HG03103 (cell line): Measurements from ENCODE around the gene USP34.

Experiments used
- ATAC-seq: cut with Tn5 transposase; IDR thresholded peaks from one replicate; pipeline ENCODE4 v1.9.1; 2021; ENCODE audit warnings: low read depth; ENCODE audit not compliant: unreplicated experiment

The USP34 gene

DNA sequence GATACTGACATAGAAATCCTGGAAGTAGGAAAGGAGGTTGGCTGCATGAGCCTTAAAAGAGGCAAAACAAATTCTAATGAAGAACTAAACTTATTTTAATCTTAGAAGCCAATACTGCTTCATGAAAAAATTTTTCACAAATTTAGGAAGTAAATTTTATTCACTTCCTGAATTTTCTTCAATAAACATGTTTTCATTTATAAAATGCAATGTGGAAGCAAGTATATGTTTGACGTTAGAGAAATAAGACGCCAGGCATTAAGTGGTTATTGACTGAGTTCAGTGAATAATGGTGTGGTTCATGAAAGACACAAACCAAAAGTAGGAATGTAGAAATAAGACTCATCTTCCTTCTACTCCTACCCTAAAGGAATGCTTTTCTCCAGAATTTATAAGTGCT lies 136.4 kb downstream of the USP34 start:
- no peak for ATAC-seq

DNA sequence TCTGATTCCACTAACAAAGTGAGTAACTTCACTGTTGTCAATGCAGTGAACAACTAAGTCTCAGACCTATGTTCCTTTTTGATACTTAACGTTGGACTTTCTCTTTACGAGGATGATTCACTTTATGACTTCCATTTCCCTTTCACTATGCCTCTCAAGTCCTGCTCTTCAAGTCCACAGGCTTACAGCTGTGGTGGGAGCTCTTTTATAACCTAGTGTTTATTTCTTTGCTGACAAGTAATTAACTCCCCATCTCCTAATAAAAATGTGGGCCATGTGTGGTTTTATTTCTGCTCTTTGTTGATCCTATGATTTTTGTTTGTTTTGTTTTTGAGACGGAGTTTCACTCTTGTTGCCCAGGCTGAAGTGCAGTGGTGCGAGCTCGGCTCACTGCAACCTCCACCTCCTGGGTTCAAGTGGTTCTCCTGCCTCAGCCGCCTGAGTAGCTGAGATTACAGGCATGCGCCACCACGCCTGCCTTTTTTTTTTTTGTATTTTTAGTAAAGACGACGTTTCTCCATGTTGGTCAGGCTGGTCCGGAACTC lies 142.1 kb downstream of the USP34 start:
- ATAC-seq = no peak

DNA sequence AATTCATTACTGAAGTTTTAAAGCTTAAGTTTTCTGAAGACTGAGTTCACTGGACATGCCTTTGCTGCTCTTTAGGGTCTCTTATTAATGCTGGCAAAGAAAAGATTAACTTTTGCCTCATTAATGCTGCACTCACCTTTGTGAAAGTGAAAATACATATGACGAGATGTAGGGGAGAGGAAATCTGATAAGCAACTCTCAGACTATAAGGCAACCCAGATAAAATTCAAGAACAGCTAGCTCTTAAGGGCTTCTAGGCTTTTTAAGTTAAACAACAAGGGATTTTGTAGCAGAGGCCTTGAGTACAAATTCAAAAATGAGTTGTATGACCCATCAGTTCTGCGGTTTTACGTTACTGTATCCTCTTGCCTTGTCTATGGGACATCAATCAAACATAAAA lies 143.7 kb downstream of the USP34 start:
- ATAC-seq = no peak

DNA sequence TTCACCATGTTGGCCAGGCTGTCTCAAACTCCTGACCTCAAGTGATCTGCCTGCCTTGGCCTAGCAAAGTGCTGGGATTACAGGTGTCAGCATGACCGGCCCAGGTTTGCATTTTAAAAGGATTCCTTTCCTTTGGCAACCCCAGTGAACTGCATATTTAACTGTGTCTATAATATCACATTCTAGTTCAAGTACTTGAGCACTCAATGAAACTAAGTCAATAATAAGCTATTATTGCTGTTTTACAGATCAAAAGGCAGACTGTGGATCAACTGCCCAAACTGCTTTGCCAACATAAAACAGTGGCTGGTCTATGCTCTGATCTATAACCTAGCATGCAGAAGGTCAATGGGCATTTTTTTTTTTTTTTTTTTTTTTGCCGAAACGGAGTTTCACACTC lies 144.5 kb downstream of the USP34 start:
- no peak for ATAC-seq

DNA sequence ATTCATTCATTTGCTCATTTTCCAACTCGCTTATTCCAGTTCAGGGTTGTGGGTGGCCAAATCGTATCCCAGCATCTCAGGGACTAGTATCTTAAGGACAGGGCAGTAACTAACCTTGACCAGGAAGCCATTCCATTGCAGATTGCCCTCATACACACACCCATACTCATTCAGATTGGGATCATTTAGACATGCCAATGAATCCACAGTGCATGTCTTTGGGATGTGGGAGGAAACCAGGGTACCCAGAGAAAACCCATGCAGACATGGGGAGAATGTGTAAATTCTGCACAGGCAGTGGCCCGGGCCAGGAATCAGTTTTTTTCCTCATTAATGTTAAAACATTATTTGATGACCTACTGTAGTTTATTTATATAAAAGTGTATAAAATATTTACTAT lies 150.7 kb downstream of the USP34 start:
- ATAC-seq = no peak

DNA sequence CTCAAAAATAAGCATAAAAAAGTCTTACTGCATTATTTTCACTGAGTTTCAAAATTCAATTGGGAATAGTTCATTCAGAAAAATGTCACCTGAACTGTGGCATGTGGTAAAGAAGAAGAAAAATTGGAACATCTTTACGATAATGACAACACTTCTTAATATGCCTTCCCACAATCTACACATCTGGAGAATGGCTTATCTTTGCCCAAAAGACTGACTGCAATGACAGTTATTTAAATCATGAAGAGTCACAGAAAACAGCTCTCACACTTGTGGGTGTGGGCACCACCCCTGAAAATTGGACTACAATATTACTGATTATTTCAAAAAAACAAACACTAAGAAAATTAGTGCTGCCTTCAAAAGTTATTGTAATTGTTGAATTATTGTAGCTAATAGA lies 152.3 kb downstream of the USP34 start:
- no peak for ATAC-seq

DNA sequence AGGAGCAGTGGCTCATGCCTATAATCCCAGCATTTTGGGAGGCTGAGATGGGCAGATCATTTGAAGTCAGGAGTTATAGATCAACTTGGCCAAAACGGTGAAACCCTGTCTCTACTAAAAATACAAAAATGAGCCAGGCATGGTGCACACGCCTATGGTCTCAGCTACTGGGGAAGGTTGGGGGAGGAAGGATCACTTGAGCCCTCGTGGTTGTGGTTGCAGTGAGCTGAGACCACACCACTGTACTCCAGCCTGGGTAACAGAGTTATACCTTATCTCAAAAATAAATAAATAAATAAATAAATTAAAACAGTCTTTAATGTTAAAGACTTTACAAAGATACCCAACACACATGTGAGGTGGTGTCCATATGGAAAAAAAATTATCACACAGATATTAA lies 174.9 kb downstream of the USP34 start:
- no peak for ATAC-seq

DNA sequence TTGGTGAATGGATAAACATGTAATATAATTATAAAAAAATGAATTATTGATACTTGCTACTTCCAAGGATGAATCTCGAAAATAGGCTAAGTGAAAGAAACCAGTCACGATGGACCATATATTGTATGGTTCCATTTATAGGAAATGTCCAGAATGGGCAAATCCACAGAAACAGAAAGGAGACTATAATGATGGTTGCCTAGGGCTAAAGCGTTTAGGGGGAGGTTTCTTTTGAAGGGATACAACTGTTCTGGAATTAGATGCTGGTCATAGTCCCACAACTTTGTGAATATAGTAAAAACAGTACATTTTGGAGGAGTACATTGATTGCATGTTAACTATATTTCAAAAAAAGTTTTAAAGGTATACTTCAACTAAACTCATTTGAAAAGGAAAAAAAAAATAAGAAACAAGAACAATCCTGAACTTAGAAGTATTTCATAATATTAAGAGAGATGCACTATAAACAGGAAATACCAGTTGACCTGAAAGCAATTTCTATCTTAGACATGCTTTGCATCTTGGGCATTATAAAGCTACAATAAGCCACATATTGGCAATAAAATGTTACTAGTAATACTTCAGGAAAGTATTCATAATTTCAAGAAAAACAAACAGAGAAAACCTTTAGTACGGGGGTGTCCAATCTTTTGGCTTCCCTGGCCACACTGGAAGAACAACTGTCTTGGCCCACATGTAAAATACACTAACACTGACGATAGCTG lies 178.9 kb downstream of the USP34 start:
- no peak for ATAC-seq

DNA sequence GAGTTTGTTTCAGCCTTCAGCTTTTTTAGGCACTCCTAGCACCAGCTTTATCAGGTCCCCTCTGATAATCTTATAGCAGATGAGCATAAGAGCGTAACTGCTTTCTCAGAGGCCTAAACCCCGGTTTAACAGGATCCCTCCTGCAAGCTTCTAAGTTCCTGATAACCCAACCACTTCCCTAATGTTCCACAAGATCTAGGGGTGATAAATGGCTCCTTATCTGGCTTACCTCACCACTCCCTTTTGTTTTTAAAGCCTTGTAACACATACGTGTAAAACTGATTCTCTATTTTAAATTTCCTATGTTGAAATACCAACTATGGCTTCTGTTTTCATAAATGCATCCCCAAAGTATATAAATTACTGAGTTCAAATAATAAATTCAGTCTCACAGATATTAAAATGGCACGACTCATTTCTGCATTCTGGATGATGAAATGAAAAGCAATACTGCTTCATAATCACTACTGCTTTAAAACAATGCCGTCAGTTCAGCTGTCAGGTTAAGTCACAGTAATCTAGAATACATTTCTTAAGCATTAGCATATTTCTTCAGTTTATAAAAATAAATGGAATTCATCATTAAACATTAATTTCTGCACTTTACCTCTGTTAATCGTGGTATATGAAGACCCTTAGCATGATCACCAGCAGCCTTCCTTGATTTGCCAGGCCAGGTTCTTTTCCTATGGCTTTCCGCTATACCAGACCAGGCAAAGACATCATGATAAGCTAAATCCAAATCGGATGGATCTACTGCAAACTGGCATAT lies 182.6 kb downstream of the USP34 start:
- ATAC-seq = no peak

DNA sequence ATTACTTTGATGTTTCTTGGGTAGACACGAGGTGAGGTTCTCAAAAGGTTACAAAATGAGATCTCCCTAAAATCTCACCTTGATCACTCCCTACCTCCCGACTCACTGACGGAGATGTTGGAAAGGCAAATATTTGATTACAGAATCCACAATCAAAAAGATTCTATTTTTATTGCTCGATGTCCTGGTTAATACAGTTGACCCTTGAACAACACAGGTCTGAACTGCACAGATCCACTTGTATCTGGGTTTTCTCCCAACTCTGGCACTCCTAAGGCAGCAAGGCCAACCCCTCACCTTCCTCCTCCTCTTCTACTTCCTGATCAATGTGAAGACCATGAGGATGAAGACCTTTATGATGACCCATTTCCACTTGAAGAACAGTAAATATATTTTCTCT lies 183.6 kb downstream of the USP34 start:
- ATAC-seq = no peak

DNA sequence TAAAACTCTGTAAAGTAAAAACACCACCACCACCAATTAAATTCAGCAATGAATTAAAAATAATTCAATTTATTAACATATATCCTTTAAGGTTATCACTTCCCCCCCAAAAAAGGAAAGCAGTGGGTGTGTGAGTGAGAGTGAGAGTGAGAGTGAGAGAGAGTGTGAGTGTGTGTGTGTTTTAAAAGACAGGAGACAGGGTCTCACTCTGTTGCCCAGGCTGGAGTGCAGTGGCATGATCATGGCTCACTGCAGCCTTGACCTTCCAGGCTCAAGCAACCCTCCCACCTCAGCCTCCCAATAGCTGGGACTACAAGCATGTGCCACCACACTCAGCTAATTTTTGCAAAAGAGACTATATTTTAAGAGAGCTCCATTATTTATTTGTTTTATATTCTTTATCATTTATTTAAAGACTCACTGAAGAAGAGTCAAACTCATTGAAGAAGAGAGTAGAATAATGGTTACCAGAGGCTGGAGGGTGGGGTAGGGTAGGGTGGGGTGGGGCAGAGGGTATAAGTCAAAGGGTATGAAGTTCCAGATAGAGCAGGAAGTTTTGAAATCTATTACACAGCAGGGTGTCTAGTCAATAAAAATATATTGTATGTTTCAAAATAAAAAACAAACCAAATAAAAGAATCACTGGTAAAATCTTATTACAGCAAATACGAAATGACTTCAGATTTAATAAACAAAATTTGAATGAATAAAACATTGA lies 187.3 kb downstream of the USP34 start:
- no peak for ATAC-seq

DNA sequence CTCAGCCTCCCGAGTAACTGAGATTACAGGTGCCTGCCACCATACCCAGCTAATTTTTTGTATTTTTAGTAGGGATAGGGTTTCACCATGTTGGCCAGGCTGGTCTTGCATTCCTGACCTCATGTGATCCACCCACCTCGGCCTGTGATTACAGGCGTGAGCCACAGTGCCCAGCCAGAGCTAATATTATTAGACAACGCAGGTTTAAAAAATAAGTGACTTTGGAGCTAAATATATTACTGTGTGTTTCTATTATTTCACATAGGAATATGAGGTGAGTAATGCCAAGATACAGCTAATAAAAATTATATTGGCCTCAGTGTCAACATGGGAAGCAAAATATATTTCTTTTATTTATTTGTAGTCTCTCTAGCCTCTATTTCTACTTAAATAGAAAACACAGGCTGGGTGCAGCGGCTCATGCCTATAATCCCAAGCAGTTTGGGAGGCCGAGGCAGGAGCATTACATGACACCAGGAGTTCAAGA lies 188.7 kb downstream of the USP34 start:
- no peak for ATAC-seq

DNA sequence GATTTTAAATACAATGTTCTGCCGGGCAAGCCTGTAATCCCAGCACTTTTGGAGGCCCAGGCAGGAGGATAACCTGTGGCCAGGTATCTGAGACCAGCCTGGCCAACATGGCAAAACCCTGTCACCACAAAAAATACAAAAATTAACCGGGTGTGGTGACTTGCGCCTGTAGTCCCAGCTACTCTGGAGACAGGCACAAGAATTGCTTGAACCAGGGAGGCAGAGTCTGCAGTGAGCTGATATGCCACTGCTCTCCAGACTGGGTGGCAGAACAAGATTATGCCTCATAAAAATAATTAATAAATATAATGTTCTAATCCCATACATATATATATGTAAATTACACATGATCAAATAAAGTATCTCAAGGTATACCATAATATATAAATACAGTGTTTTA lies 189.6 kb downstream of the USP34 start:
- no peak for ATAC-seq

DNA sequence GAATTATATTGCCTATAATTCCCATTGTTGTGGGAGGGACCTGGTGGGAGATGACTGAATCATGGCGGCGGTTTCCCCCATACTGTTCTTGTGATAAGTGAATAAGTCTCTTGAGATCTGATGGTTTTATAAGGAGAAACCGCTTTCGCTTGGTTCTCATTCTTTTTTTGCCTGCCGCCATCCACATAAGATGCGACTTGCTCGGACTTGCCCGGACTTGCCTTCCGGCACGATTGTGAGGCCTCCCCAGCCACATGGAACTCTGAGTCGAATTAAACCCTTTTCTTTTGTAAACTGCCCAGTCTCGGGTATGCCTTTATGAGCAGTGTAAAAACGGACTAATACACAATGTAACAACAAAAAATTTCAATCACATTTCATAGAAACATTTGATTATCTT lies 193.1 kb downstream of the USP34 start:
- ATAC-seq = no peak

DNA sequence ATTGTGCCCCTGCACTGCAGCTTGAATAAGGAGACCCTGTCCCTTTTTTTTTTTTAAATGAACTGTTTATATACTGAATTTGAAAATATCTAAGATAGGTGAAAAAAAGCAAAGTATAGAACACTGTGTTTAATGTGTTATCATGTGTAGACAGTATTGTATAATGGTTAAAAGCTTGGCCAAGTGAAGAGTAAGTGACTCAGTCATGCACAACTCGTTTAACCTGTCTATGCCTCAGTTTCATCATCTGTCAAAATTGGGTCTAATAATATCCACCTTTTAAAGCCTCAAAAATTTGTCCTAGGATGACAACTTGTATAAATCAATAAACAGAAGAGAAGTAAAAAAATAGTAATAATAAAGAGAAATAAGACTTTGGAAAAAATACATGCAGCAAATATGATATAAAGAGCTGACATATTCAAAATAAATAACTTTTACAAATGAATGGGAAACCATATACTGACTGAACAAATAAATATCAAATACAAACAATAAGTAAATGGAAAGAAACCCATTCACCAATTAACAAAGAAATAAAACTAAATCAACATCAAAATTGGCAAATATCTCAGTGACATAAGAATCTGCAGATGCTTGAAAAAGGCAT lies 195.2 kb downstream of the USP34 start:
- no peak for ATAC-seq

DNA sequence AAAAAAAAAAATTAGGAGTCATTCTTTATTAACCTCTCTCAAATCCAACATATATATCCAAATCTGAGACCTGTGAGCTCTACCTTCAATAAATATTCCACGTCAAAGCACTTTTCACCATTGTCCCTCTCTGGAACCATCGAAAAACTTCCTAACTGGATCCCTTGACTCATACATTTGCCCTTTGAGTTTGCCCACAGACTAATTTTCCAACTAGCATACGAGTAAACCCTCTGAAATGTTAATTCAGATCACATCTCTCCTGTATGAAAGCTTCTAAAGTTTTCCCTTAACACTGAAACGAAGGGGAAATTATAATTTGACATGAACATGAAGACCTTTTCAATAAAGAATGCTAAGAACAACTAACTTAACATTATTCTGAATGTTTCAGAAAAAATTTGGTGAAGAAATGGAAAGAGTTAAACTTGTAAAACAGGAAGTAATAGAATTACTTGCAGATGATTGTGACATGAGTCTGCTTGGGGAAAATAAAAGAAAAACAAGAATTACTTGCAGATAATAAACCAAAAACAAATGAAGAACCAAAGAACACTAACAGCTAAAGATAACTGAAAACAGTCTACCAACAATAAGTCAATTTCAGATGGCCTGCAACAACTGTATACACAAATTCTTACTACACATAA lies 198.3 kb downstream of the USP34 start:
- ATAC-seq = no peak

DNA sequence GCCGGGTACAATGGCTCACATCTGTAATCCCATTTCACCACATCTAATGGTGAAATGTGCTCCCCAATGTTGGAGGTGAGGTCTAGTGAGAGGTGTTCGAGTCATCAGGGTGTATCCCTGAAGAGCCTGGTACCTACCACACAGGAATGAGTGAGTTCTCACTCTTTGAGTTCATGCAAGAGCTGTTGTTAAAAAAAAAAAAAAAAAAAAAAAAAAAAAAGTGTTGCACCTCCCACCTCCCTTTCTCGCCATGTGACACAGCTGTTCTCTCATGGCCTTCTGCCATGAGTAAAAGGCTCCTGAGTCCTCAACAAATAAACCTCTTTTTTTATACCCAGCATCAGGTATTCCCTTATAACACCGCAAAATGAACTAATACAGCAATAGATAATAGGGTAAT lies 202.6 kb downstream of the USP34 start:
- no peak for ATAC-seq

DNA sequence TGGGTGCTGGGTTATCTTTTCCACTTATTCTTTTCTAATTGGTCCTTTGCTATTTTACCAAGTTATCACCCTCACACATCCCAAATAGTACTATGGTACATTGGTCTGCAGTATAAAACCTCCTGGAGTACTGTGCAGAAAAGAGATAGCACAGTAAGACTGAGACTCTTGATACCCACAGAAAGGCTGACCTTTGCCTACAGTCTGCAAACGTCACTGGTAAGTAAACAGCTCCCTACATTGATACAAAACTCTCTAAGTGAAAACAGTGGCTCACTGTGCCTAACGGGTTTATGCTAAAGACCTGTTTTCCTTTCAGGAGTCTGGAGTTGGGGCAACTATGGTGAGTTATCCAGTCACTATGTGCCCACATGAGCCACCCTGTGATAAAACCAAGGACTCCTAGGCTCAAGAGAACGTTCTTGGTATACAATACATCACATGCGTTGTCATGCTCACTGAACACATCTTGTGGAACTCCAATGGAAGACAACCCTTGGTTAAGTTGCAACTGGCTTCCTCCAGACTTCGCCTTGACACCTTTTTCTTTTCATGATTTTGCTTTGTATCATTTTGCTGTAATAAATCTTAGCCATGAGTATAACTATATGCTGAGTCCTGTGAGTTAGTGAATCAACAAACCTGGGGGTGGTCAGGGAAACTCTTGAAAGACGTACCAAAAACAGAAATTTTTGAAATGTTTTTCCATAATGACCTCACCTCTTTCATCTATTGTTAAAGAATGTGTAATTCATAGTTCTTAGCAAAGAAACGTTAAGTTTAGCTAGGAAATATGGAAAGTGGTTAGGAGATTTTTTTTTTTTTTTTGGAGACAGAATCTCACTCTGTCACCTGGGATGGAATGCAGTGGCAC lies 204.0 kb downstream of the USP34 start:
- ATAC-seq = no peak

DNA sequence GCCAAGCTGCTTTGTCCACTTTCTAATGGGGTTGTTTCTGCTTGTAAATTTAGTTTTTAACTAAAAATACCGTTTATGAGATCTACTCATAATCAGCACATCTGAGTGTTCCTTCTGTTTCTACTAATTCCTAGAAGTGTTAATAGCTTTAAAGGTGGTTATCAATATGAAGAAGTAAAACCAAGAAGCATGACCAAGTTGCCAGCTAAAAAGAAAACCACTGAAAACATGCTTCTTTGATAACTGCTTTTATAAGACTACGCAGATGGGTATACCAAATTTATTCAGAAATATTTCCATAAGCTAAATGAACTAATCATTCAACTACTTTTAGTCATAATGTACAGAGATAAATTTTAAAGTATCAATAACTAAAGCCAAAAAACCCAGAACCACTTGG lies 207.1 kb downstream of the USP34 start:
- no peak for ATAC-seq
